HepG2 (cell line): ENCODE results near the gene CDKN1A. TPM values are rescaled to one million over a fixed set of nuclear protein-coding genes. Genes with fewer than 3 reads are reported as not detected.

Source experiments
- ATAC-seq: fragments of 200-7000 bp; cut with Tn5 transposase; 3 replicates; pipeline ENCODE4 v1.9.1; 2020; ENCODE audit warnings: mild to moderate bottlenecking, moderate library complexity
- BruUV-seq: library from RNA; stranded (reverse); fragments of 400-500 nt; replicated peaks from 2 replicates; lab custom pipeline; 2021; lab: Mats Ljungman, UMichigan
- CTCF ChIA-PET: fragments of 300-600 bp; formaldehyde crosslinking; extraction: SDS; loops from one replicate; lab custom pipeline; 2021; ENCODE audit warnings: low total read pairs, inconsistent platforms, low intra/inter-chr PET ratio; lab: Yijun Ruan, JAX
- POLR2A ChIA-PET: fragments of 350-600 bp; sonication (Branson Sonifier 250); formaldehyde crosslinking; loops from one replicate; lab custom pipeline; 2020; ENCODE audit warnings: antibody characterized with exemption, inconsistent platforms; lab: Yijun Ruan, JAX
- DNase-seq: peaks from one replicate; pipeline ENCODE4 v3.0.0-alpha.2; 2015; ENCODE audit warnings: low spot score
- FAIRE-seq: peaks from 3 replicates; lab custom pipeline; 2011; peaks lifted over from hg19 to GRCh38; lab: Jason Lieb, UNC
- H2AFZ ChIP-seq: one replicate; pipeline ENCODE4 v1.6.1; 2011; ENCODE audit warnings: low read length, inconsistent platforms
- H3K27ac ChIP-seq: fragments of 300-600 bp; 3 replicates; pipeline ENCODE4 v1.8.0; 2011; ENCODE audit warnings: mixed run types, mild to moderate bottlenecking, mixed read lengths, low read length, inconsistent platforms; ENCODE audit not compliant: insufficient read depth; ENCODE audit errors: extremely low read length
- H3K27me3 ChIP-seq, 2 experiments: fragments of 200-600 bp in 1 of 2; 2 replicates in 1 of 2; 3 replicates in 1 of 2; pipeline versions ENCODE4 v1.6.0 to v1.8.0; 2011; ENCODE audit warnings: low read length in 2 of 2, mild to moderate bottlenecking in 2 of 2, moderate library complexity in 2 of 2, inconsistent platforms in 1 of 2; ENCODE audit not compliant: insufficient read depth in 2 of 2, control insufficient read depth in 1 of 2
- H3K36me3 ChIP-seq, 2 experiments: fragments of 200-600 bp in 1 of 2; replicated peaks in 1 of 2; 2 replicates in 1 of 2; 3 replicates in 1 of 2; pipeline versions ENCODE4 v1.5.1 to v1.8.0; 2011; ENCODE audit warnings: low read length in 2 of 2, inconsistent platforms in 1 of 2; ENCODE audit not compliant: insufficient read depth in 2 of 2, control insufficient read depth in 1 of 2
- H3K4me1 ChIP-seq: 2 replicates; pipeline ENCODE4 v1.5.1; 2012; ENCODE audit warnings: low read length, inconsistent platforms; ENCODE audit not compliant: insufficient read depth
- H3K4me2 ChIP-seq: 2 replicates; pipeline ENCODE4 v1.6.0; 2011; ENCODE audit warnings: low read depth, low read length, inconsistent platforms
- H3K4me3 ChIP-seq, 3 experiments: fragments of 200-600 bp in 1 of 3; sonication (generic), shearing (Covaris generic) in 1 of 3; replicated peaks in 1 of 3; 2 replicates each; pipeline ENCODE4 v1.5.1; 2011 to 2016; ENCODE audit warnings: low read length in 3 of 3, inconsistent platforms in 2 of 3, low read depth in 2 of 3, mild to moderate bottlenecking in 2 of 3, control low read depth in 1 of 3, mixed read lengths in 1 of 3; ENCODE audit not compliant: insufficient read depth in 1 of 3
- H3K79me2 ChIP-seq: one replicate; pipeline ENCODE4 v1.6.1; 2011; ENCODE audit warnings: low read length, inconsistent platforms; ENCODE audit not compliant: insufficient read depth
- H3K9ac ChIP-seq: 2 replicates; pipeline ENCODE4 v1.6.0; 2011; ENCODE audit warnings: mild to moderate bottlenecking, low read depth, low read length, inconsistent platforms; ENCODE audit not compliant: insufficient read depth
- H3K9me3 ChIP-seq: 2 replicates; pipeline ENCODE4 v1.5.1; 2012; ENCODE audit warnings: mild to moderate bottlenecking, low read length
- H4K20me1 ChIP-seq: 2 replicates; pipeline ENCODE4 v1.6.0; 2011; ENCODE audit warnings: inconsistent platforms, mild to moderate bottlenecking, low read length, moderate library complexity; ENCODE audit not compliant: insufficient read depth
- REPIN1 ChIP-seq: sonication (generic); formaldehyde crosslinking; IDR thresholded peaks from 2 replicates; pipeline ENCODE4 v1.8.0; 2022; ENCODE audit warnings: missing genetic modification reagents, low read depth, mild to moderate bottlenecking, borderline replicate concordance
- TCF12 ChIP-seq, 2 experiments: fragments of 450-650 bp in 1 of 2; sonication (generic) in 1 of 2; formaldehyde crosslinking in 1 of 2; IDR thresholded peaks; 2 replicates each; pipeline versions ENCODE4 v1.6.1 to v1.8.0; 2017 to 2022; ENCODE audit warnings: antibody characterized with exemption in 1 of 2, mild to moderate bottlenecking in 1 of 2, missing genetic modification reagents in 1 of 2, moderate library complexity in 1 of 2
- ZBTB34 ChIP-seq: sonication (generic); formaldehyde crosslinking; IDR thresholded peaks from 2 replicates; pipeline ENCODE4 v1.8.0; 2022; ENCODE audit warnings: mild to moderate bottlenecking, missing genetic modification reagents
- ZEB1 ChIP-seq: IDR thresholded peaks from 2 replicates; pipeline ENCODE4 v1.6.1; 2012; ENCODE audit warnings: mild to moderate bottlenecking, low read depth, inconsistent platforms; ENCODE audit not compliant: insufficient replicate concordance
- ZMYM4 ChIP-seq: sonication (generic); formaldehyde crosslinking; IDR thresholded peaks from 2 replicates; pipeline ENCODE4 v1.8.1; 2023; ENCODE audit warnings: mild to moderate bottlenecking, missing genetic modification reagents
- WGBS: methylation state at CpG from one replicate; pipeline ENCODE4 v1.1.6; 2017; ENCODE audit warnings: low lambda C conversion rate; 5-methylcytosine and 5-hydroxymethylcytosine counted together
- in situ Hi-C: cut with HindIII; loops from 2 replicates; pipeline ENCODE4 v1.10.0; 2017; ENCODE audit warnings: low pct_unique_long_range_greater_than_20kb; ENCODE audit not compliant: extremely low pct_ligation_motif_present
- intact Hi-C: fragments of 100-400 bp; cut with micrococcal nuclease; formaldehyde crosslinking; loops from one replicate; pipeline ENCODE4 v1.10.0; 2022; ENCODE audit not compliant: unreplicated experiment
- polyA plus RNA-seq, 8 experiments: library from polyadenylated mRNA; depleted of rRNA in 3 of 8; stranded (reverse) in 7 of 8; unstranded in 1 of 8; fragments of >200 nt; fragmentation: Illumina TruSeq in 4 of 8; extraction: Trizol in 4 of 8; gene quantifications; 2 replicates each; pipeline versions ENCODE4 v1.2.1 to v1.2.3, GENCODE V29; 2011 to 2016; ENCODE audit warnings: low read depth in 4 of 8, missing spikeins in 1 of 8, mixed read lengths in 1 of 8; ENCODE audit not compliant: insufficient read depth in 1 of 8
- total RNA-seq, 5 experiments: library from RNA; depleted of rRNA; stranded (reverse); fragments of >200 nt; fragmentation: Illumina TruSeq; extraction: Trizol; gene quantifications; 2 replicates each; pipeline ENCODE4 v1.2.3, GENCODE V29; 2016; ENCODE audit warnings: low read depth in 1 of 5

CDKN1A gene
- total and polyA plus RNA-seq, 2 of the 13 experiments (the other 11 are each of a cell fraction or from before 2014, with no cell fraction given): 60.7 to 92.1 TPM

GRCh38 chr6:36638579-36638978, 39.9 kb upstream of the CDKN1A start (continued):
- peak; percentile 69 for TF ChIP-seq ZEB1
- TF ChIP-seq ZBTB34 (CRISPR knock-in tag): peak; percentile 84
- no peak for TF ChIP-seq TCF12 (IDR thresholded peaks at IDR 0.05)
- no peak for TF ChIP-seq TCF12 (CRISPR knock-in tag; IDR thresholded peaks at IDR 0.05)
- TF ChIP-seq, all 625 proteins: peak for 7

GRCh38 chr6:36639171-36639808, 39.2 kb upstream of the CDKN1A start:
- ATAC-seq (no peak), DNase-seq (no peak), FAIRE-seq (no peak)
- CTCF ChIA-PET: interaction anchor here (1.1 kb wide), 1 partner anchor 85 kb away, joined by 3 read pairs; no protein-coding TSS in a partner anchor
- no TSS peak for BruUV-seq
- no peak overlapping the region for H3K4me2 ChIP-seq
- no peaks in the 10 kb centered on the region for H3K36me3 ChIP-seq
- peaks cover 1 to 13% of the 10 kb centered on the region in 2 experiments; a peak in 4 of 5 replicates for H3K27me3 ChIP-seq
- H3K4me1 ChIP-seq: peaks cover 63% of the 10 kb centered on the region
- 0 out of 2 replicates have a peak, but pooled peaks have one; percentile 4 for TF ChIP-seq ZMYM4
- no peak for TF ChIP-seq REPIN1
- H3K9ac ChIP-seq: no peak overlapping the region
- POLR2A ChIA-PET: interaction anchor here (1.2 kb wide), 1 partner anchor 28 kb away, joined by 3 read pairs; no protein-coding TSS in a partner anchor
- in situ Hi-C loops: no loop called here
- no peaks in the 10 kb centered on the region for H3K9me3 ChIP-seq
- no peak overlapping the region for H3K4me3 ChIP-seq
- no peak overlapping the region for H2AFZ ChIP-seq
- H3K27ac ChIP-seq: no peak overlapping the region
- WGBS: 67% methylated on average over 11 of the region's 11 CpGs
- H4K20me1 ChIP-seq: no peaks in the 10 kb centered on the region
- intact Hi-C loops: no loop called here
- H3K79me2 ChIP-seq: no peaks in the 10 kb centered on the region
